G401 (cell line): ENCODE measurements around the gene RNF183. TPM values are rescaled to one million over a fixed set of nuclear protein-coding genes. Genes with fewer than 3 reads are reported as not detected.

Experiments used
- total RNA-seq: library from RNA; depleted of rRNA; stranded (reverse); fragments of >200 nt; shearing (Covaris generic); gene quantifications from 2 replicates; pipeline ENCODE4 v1.2.3, GENCODE V29; 2014; rRNA removed

RNF183 gene
- total RNA-seq, 1 experiment from 2014 or later, result not detected

Other genes with a start within 250 kb of the RNF183 start
- 3.4 and 5.4 TPM in 2 replicates for gene ZFP37, start 246.7 kb downstream of the RNF183 start, total RNA-seq
- 4.4 and 7.0 TPM in 2 replicates for gene SLC31A2, start 152.4 kb downstream of the RNF183 start, total RNA-seq
- gene FKBP15, start 82.1 kb downstream of the RNF183 start, total RNA-seq, result 6.6 and 7.7 TPM in 2 replicates
- 18.0 and 24.5 TPM in 2 replicates for gene SLC31A1, start 81.8 kb downstream of the RNF183 start, total RNA-seq
- gene CDC26, start 27.8 kb downstream of the RNF183 start, total RNA-seq, result 46.5 and 53.3 TPM in 2 replicates
- gene PRPF4, start 27.7 kb downstream of the RNF183 start, total RNA-seq, result 51.8 and 52.9 TPM in 2 replicates
- gene WDR31, start 36.9 kb upstream of the RNF183 start, total RNA-seq, result 1.9 and 3.3 TPM in 2 replicates
- gene BSPRY, start 46.2 kb upstream of the RNF183 start, total RNA-seq, result 0.64 TPM in 1 of 2 replicates, not detected in the other
- gene HDHD3, start 73.6 kb upstream of the RNF183 start, total RNA-seq, result 26.1 and 26.3 TPM in 2 replicates
- gene ALAD, start 97.9 kb upstream of the RNF183 start, total RNA-seq, result 11.3 and 13.7 TPM in 2 replicates
- gene POLE3, start 107.3 kb upstream of the RNF183 start, total RNA-seq, result 94.5 and 116 TPM in 2 replicates
- 1.3 TPM in 1 of 2 replicates, not detected in the other for gene C9orf43, start 107.4 kb upstream of the RNF183 start, total RNA-seq
- gene RGS3, start 160.4 kb upstream of the RNF183 start, total RNA-seq, result 117 and 144 TPM in 2 replicates